A673 (cell line): ENCODE results near the gene ATP5F1B. TPM values are rescaled to one million over a fixed set of nuclear protein-coding genes. Genes with fewer than 3 reads are reported as not detected.

Experiments
- BruUV-seq: library from RNA; stranded (reverse); fragments of 400-500 nt; replicated peaks from 2 replicates; lab custom pipeline; 2021; lab: Mats Ljungman, UMichigan
- CTCF ChIA-PET: fragments of 300-600 bp; sonication (Branson Sonifier 250); formaldehyde crosslinking; loops from one replicate; lab custom pipeline; 2022; ENCODE audit warnings: antibody characterized with exemption; lab: Charles Lee
- POLR2A ChIA-PET: fragments of 300-600 bp; sonication (Branson Sonifier 250); formaldehyde crosslinking; loops from one replicate; lab custom pipeline; 2022; ENCODE audit warnings: antibody characterized with exemption; ENCODE audit not compliant: low non-redundant PET; lab: Charles Lee
- DNase-seq: peaks from one replicate; pipeline ENCODE4 v3.0.0-alpha.2; 2015; ENCODE audit warnings: low spot score
- H3K27ac ChIP-seq: fragments of 200-600 bp; sonication (generic); 2 replicates; pipeline ENCODE4 v1.5.1; 2016; ENCODE audit warnings: mixed run types, low read depth, mild to moderate bottlenecking, mixed read lengths, antibody characterized with exemption, low read length; ENCODE audit not compliant: poor library complexity, severe bottlenecking
- H3K27me3 ChIP-seq: fragments of 200-600 bp; sonication (generic); replicated peaks from 2 replicates; pipeline ENCODE4 v1.6.1; 2017; ENCODE audit warnings: mixed run types, low read depth, mild to moderate bottlenecking, mixed read lengths, antibody characterized with exemption, low read length; ENCODE audit not compliant: insufficient read depth, poor library complexity
- H3K36me3 ChIP-seq: fragments of 200-600 bp; sonication (generic); 2 replicates; pipeline ENCODE4 v1.6.1; 2016; ENCODE audit warnings: mixed run types, mild to moderate bottlenecking, mixed read lengths, antibody characterized with exemption, low read length; ENCODE audit not compliant: insufficient read depth, poor library complexity, severe bottlenecking
- H3K4me1 ChIP-seq: fragments of 200-600 bp; sonication (generic); 2 replicates; pipeline ENCODE4 v1.6.1; 2017; ENCODE audit warnings: mixed run types, mild to moderate bottlenecking, mixed read lengths, antibody characterized with exemption, low read length; ENCODE audit not compliant: insufficient read depth, poor library complexity, severe bottlenecking
- H3K4me3 ChIP-seq: fragments of 200-600 bp; sonication (generic); 2 replicates; pipeline ENCODE4 v1.5.1; 2016; ENCODE audit warnings: low read depth, mixed run types, mild to moderate bottlenecking, mixed read lengths, low read length; ENCODE audit not compliant: poor library complexity, severe bottlenecking
- H3K9me3 ChIP-seq: fragments of 200-600 bp; sonication (generic); 2 replicates; pipeline ENCODE4 v1.6.1; 2016; ENCODE audit warnings: mixed run types, low read depth, mild to moderate bottlenecking, mixed read lengths, antibody characterized with exemption, low read length; ENCODE audit not compliant: poor library complexity, severe bottlenecking
- CTCF ChIP-seq: fragments of 300-800, 200-600 bp; sonication (generic); conservative IDR thresholded peaks from 2 replicates; pipeline ENCODE4 v1.5.1; 2017; ENCODE audit warnings: low read depth, mild to moderate bottlenecking, antibody characterized with exemption, low read length, moderate library complexity, mixed read lengths
- EZH2 ChIP-seq: fragments of 200-600 bp; sonication (generic); IDR thresholded peaks from 2 replicates; pipeline ENCODE4 v1.6.1; 2017; ENCODE audit warnings: borderline replicate concordance, low read depth, mild to moderate bottlenecking, mixed read lengths, antibody characterized with exemption, low read length; ENCODE audit not compliant: poor library complexity, severe bottlenecking
- intact Hi-C: fragments of 100-400 bp; cut with micrococcal nuclease; formaldehyde crosslinking; loops from one replicate; pipeline ENCODE4 v1.10.0; 2022; ENCODE audit not compliant: unreplicated experiment
- total RNA-seq: library from RNA; stranded (reverse); gene quantifications from 2 replicates; pipeline ENCODE4 v1.2.3, GENCODE V29; 2021

Gene ATP5F1B
- total RNA-seq, 1 experiment from 2014 or later: 1,089 TPM

GRCh38 chr12:56644654-56645053 lies 1.1 kb downstream of the ATP5F1B start:
- Histone ChIP-seq H3K4me1 (peaks cover 13% of the 10 kb centered on the region), H3K27me3 (no peaks in the 10 kb centered on the region), H3K36me3 (peaks cover 53% of the 10 kb centered on the region), H3K27ac (peak overlapping the region; percentile 95), H3K4me3 (peak overlapping the region; percentile 89), H3K9me3 (no peaks in the 10 kb centered on the region)
- TF ChIP-seq EZH2 (no peak), CTCF (no peak)
- CTCF ChIA-PET: no interaction called here
- intact Hi-C loops: no loop called here
- POLR2A ChIA-PET: no interaction called here
- DNase-seq: no peak
- BruUV-seq: no TSS peak

GRCh38 chr12:56641219-56641618 lies 4.6 kb downstream of the ATP5F1B start:
- H3K4me1 ChIP-seq: peaks cover 23% of the 10 kb centered on the region
- no peak overlapping the region for H3K4me3 ChIP-seq
- H3K27me3 ChIP-seq: no peaks in the 10 kb centered on the region
- ChIA-PET CTCF (no interaction called here), POLR2A (no interaction called here)
- TF ChIP-seq CTCF (no peak), EZH2 (no peak)
- intact Hi-C loops: no loop called here
- no peaks in the 10 kb centered on the region for H3K9me3 ChIP-seq
- no peak for DNase-seq
- peaks cover 78% of the 10 kb centered on the region for H3K36me3 ChIP-seq
- no TSS peak for BruUV-seq
- H3K27ac ChIP-seq: no peak overlapping the region

- intact Hi-C loops: loop anchor here (5.0 to 10.0 kb wide), 3 partner anchors 125 to 523 kb away; partner anchors contain the start of genes RPL41, STAT6 and ZC3H10
- H3K36me3 ChIP-seq: peaks cover 55% of the 10 kb centered on the region
- H3K4me3 ChIP-seq: no peak overlapping the region
- ChIA-PET POLR2A (no interaction called here), CTCF (no interaction called here)
- no peaks in the 10 kb centered on the region for H3K9me3 ChIP-seq
- no peaks in the 10 kb centered on the region for H3K27me3 ChIP-seq
- no TSS peak for BruUV-seq
- H3K4me1 ChIP-seq: peaks cover 28% of the 10 kb centered on the region
- H3K27ac ChIP-seq: peak overlapping the region; percentile 73
- no peak for DNase-seq
- TF ChIP-seq EZH2 (no peak), CTCF (no peak)
Measured at GRCh38 chr12:56637621-56638020, 8.2 kb downstream of the ATP5F1B start.
